Dendritic cell treated with granulocyte-macrophage colony-stimulating factor and Interleukin-4, amounts not matched to agents 40 ng/mL and 50 ng/mL, for 4 days (primary cell): ENCODE measurements around the gene MYF6.
A peak's percentile ranks its signal among the peaks of the same experiment; 100 is the strongest.
"Not testable (repeated sequence)": the region's sequence is repeated elsewhere in the genome, so short reads cannot be mapped to it uniquely, and the experiment has no call there.

ENCODE experiments used
- H3K27ac Mint-ChIP-seq: one replicate; pipeline ENCODE4 v1.8.0; 2022; ENCODE audit warnings: mild to moderate bottlenecking, mixed read lengths
- H3K27me3 Mint-ChIP-seq: one replicate; pipeline ENCODE4 v1.8.0; 2022; ENCODE audit warnings: mild to moderate bottlenecking, mixed read lengths
- H3K36me3 Mint-ChIP-seq: one replicate; pipeline ENCODE4 v1.8.0; 2022; ENCODE audit warnings: low read depth, mixed read lengths
- H3K4me1 Mint-ChIP-seq: one replicate; pipeline ENCODE4 v1.8.0; 2022; ENCODE audit warnings: low read depth, mixed read lengths
- H3K4me3 Mint-ChIP-seq: one replicate; pipeline ENCODE4 v1.8.0; 2022; ENCODE audit warnings: mild to moderate bottlenecking, moderate library complexity, mixed read lengths
- H3K9me3 Mint-ChIP-seq: one replicate; pipeline ENCODE4 v1.8.0; 2022; ENCODE audit warnings: mixed read lengths
- intact Hi-C: fragments of 100-400 bp; cut with micrococcal nuclease; formaldehyde crosslinking; loops from one replicate; pipeline ENCODE4 v1.15.0; 2022

Gene MYF6

DNA sequence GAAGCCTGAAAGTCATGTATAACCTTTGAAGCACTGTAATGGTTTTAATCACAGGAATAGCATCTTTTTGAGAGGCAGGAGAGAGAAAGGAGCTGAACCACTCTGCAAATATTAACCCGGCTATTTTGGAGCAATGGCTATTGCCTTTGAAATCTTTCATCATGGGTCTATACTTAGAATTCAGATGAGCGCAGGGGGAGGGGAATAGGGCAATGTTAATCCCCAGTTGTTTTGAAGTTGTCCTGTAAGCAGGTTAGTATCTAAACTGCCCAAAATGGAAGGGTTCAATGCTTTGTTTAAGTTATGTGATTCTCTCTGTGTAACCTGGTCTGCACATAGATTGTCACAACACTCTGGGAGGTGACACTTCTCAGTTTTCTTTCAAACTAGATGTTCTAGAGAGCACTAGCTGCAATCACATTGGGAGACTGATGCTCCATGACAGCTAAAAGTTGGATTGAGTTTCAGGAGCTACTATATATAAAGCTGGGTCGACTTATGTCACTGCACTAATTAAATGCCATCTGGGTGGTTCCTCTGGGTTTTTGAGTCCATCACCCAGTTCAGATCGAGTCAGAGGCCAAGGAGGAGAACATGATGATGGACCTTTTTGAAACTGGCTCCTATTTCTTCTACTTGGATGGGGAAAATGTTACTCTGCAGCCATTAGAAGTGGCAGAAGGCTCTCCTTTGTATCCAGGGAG lies at the start of gene MYF6:
Gene MYF6, plus strand, starts transcription at position 509 of the 704 bp plus-strand sequence. Its CDS starts 86 bp downstream, at position 595.
- Mint-ChIP-seq H3K36me3 (no peaks in the 10 kb centered on the region), H3K4me1 (peaks cover 10% of the 10 kb centered on the region), H3K9me3 (no peaks in the 10 kb centered on the region), H3K4me3 (peak within 1 kb of the TSS; percentile 53), H3K27ac (no peak within 1 kb of the TSS), H3K27me3 (peaks cover 49% of the 10 kb centered on the region)
- intact Hi-C loops = no loop called here

DNA sequence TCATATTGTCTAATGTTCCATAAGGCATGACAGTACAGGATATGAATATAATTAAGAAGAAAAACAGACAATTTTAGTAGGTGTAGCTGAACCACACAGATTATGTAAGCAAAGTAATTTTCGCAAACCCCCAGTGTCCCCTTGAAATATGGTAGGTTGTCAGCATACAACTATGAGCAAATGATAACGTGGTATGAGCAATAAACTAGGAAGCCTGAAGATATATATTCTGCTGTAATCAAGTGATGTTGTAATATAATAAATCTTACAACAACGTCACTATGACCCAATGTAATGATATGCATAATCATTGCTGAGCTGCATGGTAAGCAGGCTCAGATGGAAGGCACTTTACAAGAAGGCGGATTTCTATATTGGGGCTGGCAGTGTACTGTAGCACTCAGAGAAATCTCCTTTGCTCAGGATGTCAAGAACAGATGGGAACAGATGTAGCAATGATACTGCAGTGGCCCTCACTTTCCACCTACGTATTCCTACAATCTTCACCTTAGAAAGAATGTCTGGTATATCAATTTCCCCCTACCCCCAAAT lies 47.8 kb upstream of the MYF6 start:
- H3K4me1 Mint-ChIP-seq = no peaks in the 10 kb centered on the region
- H3K27ac Mint-ChIP-seq = no peak overlapping the region
- no peaks in the 10 kb centered on the region for H3K36me3 Mint-ChIP-seq
- intact Hi-C loops = no loop called here
- H3K27me3 Mint-ChIP-seq = no peaks in the 10 kb centered on the region
- no peak overlapping the region for H3K4me3 Mint-ChIP-seq
- no peaks in the 10 kb centered on the region for H3K9me3 Mint-ChIP-seq

DNA sequence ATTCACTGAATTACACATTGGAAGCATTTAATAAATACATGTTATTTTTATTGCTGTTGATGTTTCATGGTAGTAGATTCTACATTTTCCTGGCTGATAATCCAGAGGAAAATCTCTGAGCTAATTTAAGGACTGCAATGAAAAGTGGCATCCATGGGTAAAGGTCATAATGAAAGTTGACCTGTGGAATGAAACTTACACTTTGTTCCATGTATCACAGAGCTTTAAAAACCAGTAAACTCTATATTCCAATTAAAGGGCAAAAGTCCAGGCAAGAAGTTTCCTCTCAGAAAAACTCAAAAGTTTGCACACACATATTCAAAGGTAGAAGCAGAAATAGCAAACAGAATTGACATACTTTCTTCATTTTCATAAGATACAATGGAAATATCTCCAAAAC lies 44.8 kb upstream of the MYF6 start:
- Mint-ChIP-seq H3K36me3 (no peaks in the 10 kb centered on the region), H3K27ac (no peak overlapping the region), H3K4me3 (no peak overlapping the region), H3K9me3 (no peaks in the 10 kb centered on the region), H3K27me3 (no peaks in the 10 kb centered on the region), H3K4me1 (no peaks in the 10 kb centered on the region)
- intact Hi-C loops = no loop called here

DNA sequence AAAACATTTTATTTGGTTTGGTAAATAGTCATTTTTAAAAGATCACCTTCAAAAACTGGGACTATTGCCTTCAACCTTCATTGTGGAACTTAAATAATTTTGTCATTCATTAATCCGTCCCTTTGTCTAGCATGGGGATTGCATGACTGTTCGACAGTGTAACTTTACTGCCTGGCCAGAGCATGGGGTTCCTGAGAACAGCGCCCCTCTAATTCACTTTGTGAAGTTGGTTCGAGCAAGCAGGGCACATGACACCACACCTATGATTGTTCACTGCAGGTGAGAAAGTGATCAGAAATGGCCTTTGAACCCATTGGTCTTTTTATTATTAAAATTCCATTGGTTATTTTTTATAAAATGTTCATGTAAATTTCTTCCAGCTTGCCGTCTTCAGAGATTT lies 37.2 kb upstream of the MYF6 start:
- no peaks in the 10 kb centered on the region for H3K4me1 Mint-ChIP-seq
- H3K4me3 Mint-ChIP-seq = no peak overlapping the region
- no peaks in the 10 kb centered on the region for H3K27me3 Mint-ChIP-seq
- intact Hi-C loops = no loop called here
- no peak overlapping the region for H3K27ac Mint-ChIP-seq
- H3K36me3 Mint-ChIP-seq = no peaks in the 10 kb centered on the region
- H3K9me3 Mint-ChIP-seq = no peaks in the 10 kb centered on the region

DNA sequence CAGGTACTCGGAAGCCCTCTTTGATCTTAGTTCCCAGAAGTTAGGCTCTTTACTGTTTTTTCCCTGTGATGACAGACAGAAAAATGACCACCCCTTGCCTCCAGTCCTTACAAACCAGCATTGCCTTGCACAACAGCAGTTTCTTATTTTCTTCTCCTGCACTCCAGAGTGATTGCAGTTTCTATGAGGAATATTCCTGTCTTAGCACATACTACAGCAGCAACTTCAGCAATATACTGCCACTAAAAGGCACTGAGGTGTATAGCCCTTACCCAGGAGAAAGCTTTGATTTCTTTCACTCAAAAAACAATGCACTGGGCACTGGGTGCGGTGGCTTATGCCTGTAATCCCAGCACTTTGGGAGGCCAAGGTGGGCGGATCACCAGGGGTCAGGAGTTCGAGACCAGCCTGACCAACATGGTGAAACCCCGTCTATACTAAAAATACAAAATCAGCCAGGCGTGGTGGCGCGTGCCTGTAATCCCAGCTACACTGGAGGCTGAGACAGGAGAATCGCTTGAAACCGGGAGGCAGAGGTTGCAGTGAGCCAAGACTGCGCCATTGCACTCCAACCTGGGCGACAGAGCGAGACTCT lies 31.3 kb upstream of the MYF6 start:
- not testable (repeated sequence) for H3K36me3 Mint-ChIP-seq, H3K27me3 Mint-ChIP-seq, H3K9me3 Mint-ChIP-seq

DNA sequence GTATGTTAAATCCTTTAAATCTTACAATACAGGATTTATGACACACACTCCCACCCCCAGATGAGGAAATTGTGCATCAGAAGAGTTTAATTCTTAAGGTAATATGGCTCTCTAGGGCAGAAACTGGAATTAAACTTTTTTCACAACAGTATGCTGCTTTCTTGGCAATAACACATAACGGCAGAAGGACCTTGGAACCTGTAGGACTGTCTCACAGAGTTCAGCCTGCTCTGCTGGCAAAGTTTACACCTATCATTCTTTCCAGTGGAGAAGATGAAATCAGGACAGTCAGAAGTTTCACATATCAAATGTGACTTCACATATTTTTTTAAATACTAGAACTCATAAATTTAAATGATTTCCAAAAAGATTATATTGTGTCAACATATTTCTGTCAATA lies 30.6 kb upstream of the MYF6 start:
- Mint-ChIP-seq H3K36me3 (no peaks in the 10 kb centered on the region), H3K4me1 (no peaks in the 10 kb centered on the region), H3K27me3 (no peaks in the 10 kb centered on the region), H3K4me3 (no peak overlapping the region), H3K27ac (no peak overlapping the region), H3K9me3 (no peaks in the 10 kb centered on the region)
- intact Hi-C loops = no loop called here

More for the DNA sequence above, 31.3 kb upstream of the MYF6 start:
- H3K27ac Mint-ChIP-seq, H3K4me1 Mint-ChIP-seq, intact Hi-C loops, H3K4me3 Mint-ChIP-seq: not testable (repeated sequence)

DNA sequence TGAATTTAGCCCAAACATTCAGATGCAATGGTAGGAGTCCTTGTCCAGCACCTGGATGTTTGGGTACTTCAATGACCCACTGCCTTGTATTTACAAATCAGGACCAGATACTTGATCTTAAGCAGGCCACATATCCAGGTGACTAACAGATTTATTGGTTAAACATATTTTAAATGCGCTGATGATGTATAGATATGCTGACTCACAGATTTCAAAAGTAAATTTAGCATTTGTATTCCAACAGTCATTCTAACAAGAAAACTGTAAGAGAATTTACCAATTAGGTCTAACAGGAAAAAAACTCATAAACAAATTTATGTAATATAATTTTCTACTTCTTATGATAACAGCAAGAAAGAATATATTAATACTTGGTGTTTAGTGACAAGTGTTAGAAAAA lies 29.4 kb upstream of the MYF6 start:
- intact Hi-C loops = no loop called here

DNA sequence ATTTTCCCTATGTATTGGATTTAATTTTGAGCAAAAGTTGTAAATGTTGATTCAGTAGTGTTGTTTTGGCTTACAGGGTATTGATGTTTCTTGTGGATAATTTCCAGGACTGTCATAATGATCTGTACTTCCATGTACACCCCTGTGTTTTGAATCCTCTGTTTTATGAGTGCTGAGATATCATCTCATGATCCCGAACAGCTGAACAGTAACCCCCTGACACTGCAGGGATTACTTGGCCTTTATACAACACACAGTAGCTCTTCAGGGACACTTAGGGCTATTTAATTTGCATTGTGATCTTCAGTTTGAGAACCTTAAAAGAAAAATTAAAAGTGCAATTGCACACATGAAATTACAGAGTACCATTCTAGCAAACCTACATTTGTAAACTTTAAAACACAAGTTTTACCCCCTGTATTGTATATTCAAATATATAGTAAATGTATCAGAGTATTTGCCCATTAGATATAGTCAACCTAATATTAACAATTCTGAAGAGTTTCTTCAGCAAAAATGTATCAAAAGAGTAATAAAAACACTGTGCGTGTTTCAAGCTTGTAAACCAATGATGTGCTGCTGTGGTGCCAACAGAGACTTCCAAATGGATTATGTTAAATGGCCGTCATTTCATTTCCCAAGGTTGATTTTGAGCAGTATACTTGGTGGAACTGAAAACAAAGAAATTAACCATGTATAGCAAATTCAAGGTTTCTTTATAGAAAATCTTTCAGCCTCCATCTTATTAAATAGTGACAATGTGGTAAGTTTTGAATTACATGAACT lies 27.9 kb upstream of the MYF6 start:
- H3K27ac Mint-ChIP-seq = no peak overlapping the region
- H3K27me3 Mint-ChIP-seq = no peaks in the 10 kb centered on the region
- H3K9me3 Mint-ChIP-seq = no peaks in the 10 kb centered on the region
- H3K4me3 Mint-ChIP-seq = no peak overlapping the region
- intact Hi-C loops = no loop called here
- no peaks in the 10 kb centered on the region for H3K4me1 Mint-ChIP-seq
- no peaks in the 10 kb centered on the region for H3K36me3 Mint-ChIP-seq

More for the DNA sequence above, 29.4 kb upstream of the MYF6 start:
- H3K27me3 Mint-ChIP-seq = no peaks in the 10 kb centered on the region
- H3K4me3 Mint-ChIP-seq = no peak overlapping the region
- no peaks in the 10 kb centered on the region for H3K9me3 Mint-ChIP-seq
- no peaks in the 10 kb centered on the region for H3K4me1 Mint-ChIP-seq
- H3K36me3 Mint-ChIP-seq = no peaks in the 10 kb centered on the region
- H3K27ac Mint-ChIP-seq = no peak overlapping the region

DNA sequence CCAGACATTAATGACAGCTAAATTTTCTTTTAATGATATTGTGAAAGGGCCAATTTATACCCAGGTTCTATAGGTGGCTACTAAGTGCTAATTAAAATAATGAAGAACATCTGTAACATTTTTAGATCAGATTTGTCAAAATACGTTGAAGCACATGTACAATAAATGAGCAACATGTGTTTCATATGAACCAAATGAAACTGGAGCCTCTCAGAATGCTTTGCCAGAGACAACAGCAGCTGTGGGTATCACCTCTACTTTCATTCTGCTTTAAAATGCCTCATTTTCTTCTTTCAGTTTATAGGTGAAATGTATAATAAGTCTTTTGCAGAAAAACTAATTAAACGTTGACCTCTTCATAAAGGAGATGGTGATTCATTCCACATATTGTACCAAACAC lies 26.1 kb upstream of the MYF6 start:
- intact Hi-C loops = no loop called here
- no peaks in the 10 kb centered on the region for H3K36me3 Mint-ChIP-seq
- H3K9me3 Mint-ChIP-seq = no peaks in the 10 kb centered on the region

DNA sequence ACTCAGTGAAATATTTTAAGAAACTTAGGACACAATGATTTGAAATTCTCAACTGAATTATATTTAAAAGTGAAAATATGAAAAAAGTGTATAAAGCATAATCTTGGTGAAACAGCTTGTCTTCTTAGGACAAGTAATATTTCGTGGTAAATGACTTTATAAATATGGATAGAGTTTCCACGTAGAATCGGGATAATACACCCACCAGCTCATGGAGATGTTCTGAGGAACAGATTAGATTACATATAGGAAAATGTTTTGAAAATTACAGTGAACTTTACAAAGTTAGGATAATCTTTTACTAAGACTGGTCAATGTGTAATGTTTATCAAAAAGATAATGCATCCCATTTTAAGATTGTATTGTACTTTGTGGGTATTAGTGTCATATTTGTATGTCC lies 25.6 kb upstream of the MYF6 start:
- intact Hi-C loops = no loop called here
- Mint-ChIP-seq H3K9me3 (no peaks in the 10 kb centered on the region), H3K27ac (no peak overlapping the region), H3K4me3 (no peak overlapping the region), H3K27me3 (no peaks in the 10 kb centered on the region), H3K4me1 (no peaks in the 10 kb centered on the region), H3K36me3 (no peaks in the 10 kb centered on the region)

More for the DNA sequence above, 26.1 kb upstream of the MYF6 start:
- no peak overlapping the region for H3K27ac Mint-ChIP-seq
- H3K27me3 Mint-ChIP-seq = no peaks in the 10 kb centered on the region
- H3K4me1 Mint-ChIP-seq = no peaks in the 10 kb centered on the region
- H3K4me3 Mint-ChIP-seq = no peak overlapping the region

DNA sequence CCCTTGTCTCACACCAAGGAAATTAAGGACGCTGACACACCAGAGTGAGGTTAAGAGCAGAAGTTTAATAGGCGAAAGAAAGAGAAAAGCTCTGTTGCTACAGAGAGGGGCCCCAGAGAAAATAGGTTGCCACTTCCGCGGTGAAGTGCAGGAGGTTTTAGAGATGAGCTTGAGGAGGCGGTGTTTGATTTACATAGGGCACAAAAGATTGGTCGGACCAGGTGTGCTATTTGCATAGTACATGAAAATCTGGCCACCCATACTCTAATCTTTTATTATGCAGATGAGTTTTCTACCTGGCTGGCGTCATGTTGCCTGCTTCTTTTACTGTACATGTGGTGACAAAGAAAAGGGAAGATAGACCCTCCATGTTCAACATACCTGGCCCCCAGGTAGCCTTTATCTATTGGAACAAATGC lies 23.3 kb upstream of the MYF6 start:
- intact Hi-C loops = no loop called here
- Mint-ChIP-seq H3K9me3 (no peaks in the 10 kb centered on the region), H3K4me3 (no peak overlapping the region), H3K4me1 (no peaks in the 10 kb centered on the region), H3K27me3 (no peaks in the 10 kb centered on the region), H3K27ac (no peak overlapping the region), H3K36me3 (no peaks in the 10 kb centered on the region)

DNA sequence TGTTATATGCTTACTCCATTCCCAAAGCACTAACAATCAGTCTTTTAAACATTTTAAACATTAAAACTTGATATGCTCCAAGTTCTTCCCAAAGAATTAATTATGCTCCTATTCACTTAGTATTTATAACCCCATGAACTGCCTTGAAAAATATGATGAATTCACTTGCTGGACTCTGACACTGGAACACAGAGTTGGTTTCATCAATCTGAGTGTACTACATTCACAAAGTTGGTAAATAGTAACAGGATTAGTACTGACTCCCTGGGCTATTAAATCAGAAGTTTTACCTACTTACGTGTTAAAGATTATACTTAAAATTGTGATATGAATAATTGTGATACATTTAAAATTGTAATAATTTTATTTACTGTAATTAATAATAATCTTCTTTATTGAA lies 17.3 kb upstream of the MYF6 start:
- no peaks in the 10 kb centered on the region for H3K27me3 Mint-ChIP-seq
- no peaks in the 10 kb centered on the region for H3K36me3 Mint-ChIP-seq
- H3K9me3 Mint-ChIP-seq = no peaks in the 10 kb centered on the region
- H3K4me1 Mint-ChIP-seq = no peaks in the 10 kb centered on the region
- no peak overlapping the region for H3K27ac Mint-ChIP-seq
- intact Hi-C loops = no loop called here
- no peak overlapping the region for H3K4me3 Mint-ChIP-seq

DNA sequence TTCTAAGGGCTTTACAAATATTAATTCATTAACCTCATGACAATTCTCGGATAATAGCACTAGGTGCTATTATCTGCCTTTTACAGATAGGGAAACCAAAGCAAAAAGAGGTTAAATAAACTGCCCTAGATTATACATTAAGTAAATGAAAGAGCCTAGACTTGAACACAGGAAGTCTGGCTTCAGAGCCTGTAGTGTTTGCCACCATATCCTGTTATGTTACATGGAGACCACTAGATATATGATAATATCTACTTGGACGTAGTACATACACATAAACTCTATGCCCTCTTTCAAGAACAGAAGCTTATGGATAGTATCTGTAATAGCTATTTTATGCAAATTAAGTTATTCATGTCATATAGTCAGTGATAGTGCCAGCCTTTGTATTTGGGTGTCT lies 16.9 kb upstream of the MYF6 start:
- H3K4me1 Mint-ChIP-seq = no peaks in the 10 kb centered on the region
- H3K4me3 Mint-ChIP-seq = no peak overlapping the region
- H3K9me3 Mint-ChIP-seq = no peaks in the 10 kb centered on the region
- intact Hi-C loops = no loop called here
- no peak overlapping the region for H3K27ac Mint-ChIP-seq
- no peaks in the 10 kb centered on the region for H3K36me3 Mint-ChIP-seq
- no peaks in the 10 kb centered on the region for H3K27me3 Mint-ChIP-seq

DNA sequence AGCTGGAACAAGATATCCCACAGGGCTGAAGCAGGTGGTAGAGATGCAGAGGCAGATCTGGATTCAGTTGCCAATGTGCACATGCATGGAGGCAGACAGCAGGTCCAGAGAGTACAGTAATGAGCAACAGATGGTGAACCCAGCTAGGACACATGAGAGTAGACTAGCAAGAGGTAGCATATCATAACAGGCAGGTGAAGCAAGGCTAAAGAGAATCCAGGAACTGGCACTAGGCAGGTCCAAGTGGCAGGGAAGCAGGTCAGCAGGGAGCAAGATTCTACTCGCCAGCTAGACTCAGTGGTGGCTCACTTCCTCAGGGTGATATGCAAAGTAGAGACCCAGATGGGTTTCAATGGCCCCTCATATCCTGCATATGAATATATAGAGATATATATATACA lies 15.3 kb upstream of the MYF6 start:
- Mint-ChIP-seq H3K27ac (no peak overlapping the region), H3K9me3 (no peaks in the 10 kb centered on the region), H3K4me1 (no peaks in the 10 kb centered on the region), H3K4me3 (no peak overlapping the region), H3K27me3 (no peaks in the 10 kb centered on the region), H3K36me3 (no peaks in the 10 kb centered on the region)
- intact Hi-C loops = no loop called here
